Astrocyte of the hippocampus (primary cell): ENCODE measurements around the gene AIFM3.

Experiments
- DNase-seq: peaks from one replicate; pipeline ENCODE4 v3.0.0; 2011; ENCODE audit warnings: low read depth, low spot score

The AIFM3 gene

DNA sequence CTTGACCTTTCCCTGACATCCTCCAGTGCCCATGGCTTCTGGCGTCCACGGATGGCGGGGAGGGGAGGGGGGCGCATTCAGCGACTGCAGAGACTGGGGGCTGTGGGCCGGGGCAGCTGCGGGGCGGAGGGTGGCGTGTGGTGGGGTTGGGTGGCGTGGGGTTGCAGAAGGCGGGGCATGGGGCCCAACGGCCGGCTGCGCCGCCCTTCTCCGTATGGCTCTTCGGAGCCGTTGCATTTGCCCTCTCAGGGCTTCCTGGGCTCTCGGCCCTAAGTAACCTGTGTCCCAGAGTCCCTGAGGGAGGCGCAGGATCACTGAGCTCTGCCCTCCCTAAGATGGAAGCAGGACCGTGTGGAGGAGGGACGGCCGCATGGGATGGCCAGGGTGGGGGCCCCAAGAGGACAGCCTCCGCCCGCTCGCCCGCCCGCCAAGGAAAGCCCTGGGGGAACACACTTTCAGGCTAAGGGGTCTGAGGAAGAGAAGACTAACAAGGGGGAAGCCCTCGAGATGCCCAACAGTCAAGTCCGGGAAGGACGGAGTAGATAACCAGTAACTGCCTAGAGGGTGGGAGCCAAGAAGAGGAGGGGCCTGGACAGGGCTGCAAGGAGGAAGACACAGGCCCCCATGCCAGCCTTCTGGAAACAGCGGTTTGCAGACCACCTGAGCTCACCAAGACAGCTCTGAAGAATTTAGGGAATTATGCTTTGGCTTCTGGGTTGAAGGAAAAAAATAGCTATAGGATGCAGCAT lies 9.2 kb upstream of the AIFM3 start:
- peak; percentile 39 for DNase-seq

DNA sequence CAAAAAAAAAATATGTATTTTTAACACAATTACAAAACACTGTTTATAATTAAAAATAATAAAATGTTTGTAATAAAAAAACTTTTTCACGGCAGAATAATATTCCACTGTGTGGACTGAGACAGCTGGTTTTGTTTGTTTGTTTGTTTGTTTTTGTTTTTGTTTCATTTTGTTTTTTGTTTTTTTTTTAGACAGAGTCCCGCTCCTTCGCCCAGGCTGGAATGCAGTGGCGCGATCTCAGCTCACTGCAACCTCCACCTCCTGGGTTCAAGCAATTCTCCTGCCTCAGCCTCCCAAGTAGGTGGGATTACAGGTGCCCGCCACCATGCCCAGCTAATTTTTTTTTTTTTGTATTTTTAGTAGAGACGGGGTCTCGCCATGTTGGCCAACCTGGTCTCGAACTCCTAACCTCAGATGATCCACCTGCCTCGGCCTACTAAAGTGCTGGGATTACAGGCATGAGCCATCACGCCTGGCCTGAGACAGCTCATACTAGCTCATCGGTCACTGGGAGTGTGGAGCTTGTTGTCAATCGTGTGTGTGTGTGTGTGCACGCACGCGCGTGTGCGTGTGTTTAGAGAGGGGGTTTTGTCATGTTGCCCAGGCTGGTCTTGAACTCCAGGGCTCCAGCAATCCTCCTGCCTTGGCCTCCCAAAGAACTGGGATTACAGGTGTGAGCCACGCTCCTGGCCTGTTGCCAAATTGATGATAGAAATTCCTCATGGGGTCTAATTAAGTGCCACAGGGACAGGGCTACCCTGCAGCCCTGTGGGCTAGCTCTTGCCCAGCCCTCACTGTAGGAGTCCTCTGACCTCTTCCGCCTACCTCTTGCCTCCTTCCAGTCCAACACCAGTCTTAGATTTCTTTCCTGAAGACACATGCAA lies 7.2 kb upstream of the AIFM3 start:
- DNase-seq, result no peak

DNA sequence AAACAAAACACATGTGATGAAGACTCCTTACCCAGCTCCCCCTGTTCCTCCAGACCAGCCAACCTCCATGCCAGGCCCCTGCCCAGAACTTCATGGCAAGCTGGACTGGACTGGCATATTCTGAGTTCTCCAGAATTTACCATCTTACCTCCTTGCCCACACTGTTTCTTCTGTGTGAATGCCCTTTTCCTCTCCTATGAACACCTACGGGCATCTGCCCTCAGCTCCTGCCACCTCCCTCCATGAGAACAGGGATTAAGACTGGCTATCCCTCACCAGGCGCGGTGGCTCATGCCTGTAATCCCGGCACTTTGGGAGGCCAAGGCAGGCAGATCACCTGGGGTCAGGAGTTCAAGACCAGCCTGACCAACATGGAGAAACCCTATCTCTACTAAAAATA lies 6.4 kb upstream of the AIFM3 start:
- no peak for DNase-seq

DNA sequence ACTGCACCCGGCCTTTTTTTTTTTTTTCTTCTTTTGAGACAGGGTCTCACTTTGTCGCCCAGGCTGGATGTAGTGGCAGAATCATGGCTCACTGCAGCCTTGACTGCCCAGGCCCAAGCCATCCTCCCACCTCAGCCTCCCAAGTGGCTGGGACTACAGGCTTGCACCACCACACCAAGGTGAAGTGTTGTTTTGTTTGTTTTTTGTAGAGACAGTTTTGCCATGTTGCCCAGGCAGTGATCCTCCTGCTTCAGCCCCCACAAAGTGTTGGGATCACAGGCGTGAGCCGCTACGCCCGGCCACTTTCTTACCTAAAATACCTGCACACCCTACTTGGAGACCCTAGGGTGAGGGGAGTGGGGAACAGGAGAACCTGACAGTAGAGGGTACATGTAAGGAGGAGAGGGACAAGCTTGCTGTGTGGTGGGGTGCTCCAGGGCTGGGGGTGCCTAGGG lies 4.5 kb upstream of the AIFM3 start:
- no peak for DNase-seq

DNA sequence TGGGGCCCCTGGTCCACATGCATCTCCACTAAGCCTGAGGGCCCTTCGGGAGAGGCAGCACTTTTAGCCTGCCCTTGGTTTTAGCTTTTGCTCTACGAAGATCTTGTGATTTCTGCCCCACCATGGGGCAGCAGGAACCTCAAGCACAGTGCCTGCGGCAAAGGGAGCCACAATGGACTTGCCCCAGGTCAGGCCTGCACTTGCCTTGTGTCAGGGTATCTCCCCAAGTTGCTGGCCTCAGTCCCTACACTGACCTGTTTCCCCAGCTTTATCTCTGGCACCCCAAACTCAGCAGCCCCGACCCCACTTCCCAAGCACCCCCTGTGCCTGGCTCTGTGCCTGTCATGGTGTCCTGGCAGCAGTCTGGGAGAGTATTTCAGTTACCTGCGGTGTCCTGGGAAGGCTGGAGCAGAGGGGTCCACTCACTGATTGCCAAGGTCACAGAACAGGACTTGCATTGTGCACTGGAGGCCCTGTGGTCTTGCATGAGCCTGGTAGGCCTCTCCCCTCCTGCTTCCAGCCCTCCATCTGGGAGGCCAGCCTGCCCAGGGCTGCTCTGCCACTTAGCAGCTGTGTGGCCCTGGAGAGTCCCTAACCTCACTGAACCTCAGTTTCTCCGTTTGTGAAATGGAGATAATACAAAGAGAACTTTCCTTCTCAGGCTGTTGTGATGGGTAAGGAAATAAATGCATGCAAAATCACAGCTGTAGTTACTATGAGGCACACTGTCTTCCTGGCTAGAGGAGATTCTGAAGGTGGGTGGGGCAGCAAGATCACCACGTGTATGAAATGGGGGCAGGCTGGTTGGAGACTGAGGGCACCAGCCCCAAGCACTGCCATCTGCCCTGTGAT lies 3.6 kb upstream of the AIFM3 start:
- no peak for DNase-seq

DNA sequence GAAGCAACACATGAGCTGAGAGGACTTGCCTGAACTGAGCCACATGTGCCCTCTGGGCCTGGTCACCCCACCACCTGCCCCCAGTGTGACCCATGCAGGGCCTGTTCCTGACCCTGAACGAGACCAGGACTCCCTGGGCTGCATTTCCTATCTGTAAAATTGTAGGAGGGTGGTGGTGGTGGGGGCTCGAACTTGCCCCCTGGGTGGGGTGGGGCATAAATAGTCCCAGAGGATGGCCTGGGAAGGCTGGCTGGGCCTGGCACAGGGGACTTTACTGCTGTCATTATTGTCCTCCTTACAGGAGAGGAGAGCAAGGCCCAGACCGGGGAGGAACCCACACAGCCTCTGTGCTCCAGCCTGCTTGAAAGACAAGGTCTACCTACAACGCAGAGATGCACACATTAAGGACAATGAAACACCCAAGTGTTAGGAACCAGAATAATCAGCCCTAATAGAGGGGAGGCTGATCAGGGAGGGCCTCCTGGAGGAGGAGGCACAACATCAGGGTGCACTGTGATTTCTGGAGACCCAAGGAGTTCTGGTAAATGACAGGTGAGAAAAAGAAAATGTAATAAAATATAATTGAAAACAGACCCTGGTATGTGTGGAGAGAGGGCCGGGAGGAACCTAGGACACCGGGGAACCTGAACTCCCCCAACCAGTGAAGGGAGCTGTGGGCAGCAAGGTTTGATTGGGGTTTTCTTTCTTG lies 2.8 kb upstream of the AIFM3 start:
- DNase-seq, result no peak

DNA sequence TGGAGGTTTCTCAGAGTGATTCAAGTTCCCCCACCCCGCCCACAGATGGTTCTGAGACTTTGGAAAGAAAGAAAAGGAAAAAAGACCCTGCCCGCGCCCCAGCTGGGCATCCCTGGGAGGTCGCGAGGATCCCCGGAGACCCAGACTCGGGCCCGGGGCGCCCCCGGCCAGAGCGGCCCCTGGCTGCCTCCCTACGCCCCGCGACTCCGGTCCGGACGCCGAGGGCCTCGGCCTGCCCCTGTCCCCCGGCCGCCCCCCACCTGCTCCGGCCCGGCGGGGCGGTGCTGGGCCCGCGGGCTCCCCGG lies 2.3 kb upstream of the AIFM3 start:
- no peak for DNase-seq

DNA sequence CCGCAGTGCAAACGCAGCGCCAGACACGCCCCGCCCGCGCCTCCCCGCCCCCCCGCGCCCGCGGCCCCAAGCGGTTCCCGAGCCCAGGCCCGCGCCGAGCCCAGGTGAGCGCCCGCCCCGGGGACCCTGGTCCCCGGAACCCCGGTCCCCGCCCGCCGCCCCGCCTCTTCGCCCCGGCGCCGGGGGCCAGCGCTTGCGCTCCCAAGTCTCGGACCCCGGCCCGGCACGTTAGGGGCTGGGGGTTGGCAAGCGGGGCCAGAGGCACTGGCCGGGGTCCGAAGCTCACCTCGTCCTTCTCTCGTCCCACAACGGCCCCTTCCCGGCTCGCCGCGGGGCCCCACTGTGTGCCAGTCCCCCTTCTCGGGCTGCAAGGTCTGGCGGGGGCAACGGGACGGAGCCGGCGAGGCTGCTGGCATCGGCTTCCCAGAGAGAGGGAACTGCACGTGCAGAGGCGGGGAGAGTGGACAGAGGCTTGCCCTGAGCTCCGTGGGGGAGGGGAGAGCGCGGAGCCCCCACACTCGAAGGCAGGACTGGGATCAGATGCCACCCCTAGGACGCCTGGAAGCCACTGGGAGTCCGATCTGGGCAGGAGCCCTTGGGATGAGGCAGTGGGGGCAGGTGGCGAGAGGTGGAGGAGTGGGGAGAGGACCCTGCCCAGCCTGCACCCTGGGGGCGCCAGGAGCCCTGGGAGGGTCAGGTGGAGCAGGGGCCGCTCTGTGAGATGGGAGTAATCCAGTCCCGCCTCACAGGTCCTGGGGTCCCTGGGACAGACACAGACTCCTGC lies 1.8 kb upstream of the AIFM3 start:
- DNase-seq, result no peak

DNA sequence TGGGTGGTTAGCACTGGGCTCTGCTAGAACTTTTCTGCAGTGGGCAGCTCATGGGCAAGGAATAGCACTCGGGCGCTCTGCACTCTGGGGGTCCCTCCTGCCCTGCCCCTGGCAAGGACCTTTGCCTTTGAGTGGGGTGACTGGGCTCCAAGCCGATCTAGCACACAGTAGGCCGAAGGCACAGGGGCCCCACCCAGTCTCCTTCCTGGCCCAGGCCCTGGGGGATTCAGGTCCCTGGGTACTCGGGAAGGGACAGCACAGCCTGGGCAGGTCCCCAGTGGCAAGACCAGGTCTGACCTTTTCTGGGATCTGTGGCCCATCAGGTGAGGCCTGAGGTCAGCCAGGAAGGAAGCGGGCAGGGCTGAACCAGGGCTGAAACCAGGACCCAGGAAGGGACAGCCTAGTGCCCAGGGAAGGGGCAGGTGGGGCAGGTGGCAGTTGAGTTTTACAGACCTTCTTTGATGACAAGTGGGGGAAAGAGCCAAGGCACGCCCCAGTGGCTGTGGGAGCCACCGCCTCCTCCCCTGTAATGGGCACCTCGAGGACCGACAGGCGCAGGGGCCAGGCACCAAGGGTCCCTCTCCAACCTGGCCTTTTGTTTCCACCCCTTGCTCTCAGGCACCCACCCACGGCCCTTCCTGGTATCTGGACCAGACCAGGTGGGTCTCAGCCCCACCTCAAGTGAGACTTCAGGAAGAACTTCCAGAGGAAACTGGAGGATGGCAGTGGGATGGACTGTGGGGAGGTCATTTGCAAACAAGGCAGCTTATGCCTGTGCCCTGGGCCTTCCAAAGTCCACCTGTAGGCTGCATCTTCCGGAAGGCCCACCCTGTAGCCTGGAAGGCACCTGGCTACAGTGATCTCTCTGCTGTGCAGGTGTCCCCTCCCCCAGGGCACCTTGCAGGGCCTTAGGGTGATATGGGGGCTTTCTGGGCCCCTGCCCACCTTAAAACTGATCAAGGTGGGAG lies 883 bp upstream of the AIFM3 start:
- no peak for DNase-seq

DNA sequence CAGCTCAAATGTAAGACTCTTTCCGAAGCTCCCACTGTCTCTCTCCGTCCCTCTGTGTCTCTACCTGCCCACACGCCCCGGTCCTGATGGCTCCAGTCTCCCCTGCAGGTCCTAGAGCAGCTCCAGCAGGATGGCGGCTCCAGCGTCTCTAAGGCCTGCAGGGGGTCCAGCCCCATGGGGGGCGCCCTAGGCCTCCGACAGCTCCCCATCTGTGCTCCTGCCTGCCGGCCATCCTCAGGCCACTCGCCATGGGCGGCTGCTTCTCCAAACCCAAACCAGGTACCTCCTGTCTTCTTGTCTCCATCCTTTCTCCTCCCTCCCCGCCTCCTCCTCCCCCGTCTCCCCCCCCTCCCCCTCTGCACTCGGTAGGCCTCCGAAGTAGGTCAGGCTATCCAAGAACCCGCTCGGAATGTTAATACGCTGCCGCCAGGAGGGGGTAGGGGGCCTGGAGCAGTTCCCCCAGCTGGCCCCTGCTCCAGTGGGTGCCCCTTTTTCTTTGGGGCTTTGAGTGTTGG lies 699 bp downstream of the AIFM3 start:
- DNase-seq, result no peak

DNA sequence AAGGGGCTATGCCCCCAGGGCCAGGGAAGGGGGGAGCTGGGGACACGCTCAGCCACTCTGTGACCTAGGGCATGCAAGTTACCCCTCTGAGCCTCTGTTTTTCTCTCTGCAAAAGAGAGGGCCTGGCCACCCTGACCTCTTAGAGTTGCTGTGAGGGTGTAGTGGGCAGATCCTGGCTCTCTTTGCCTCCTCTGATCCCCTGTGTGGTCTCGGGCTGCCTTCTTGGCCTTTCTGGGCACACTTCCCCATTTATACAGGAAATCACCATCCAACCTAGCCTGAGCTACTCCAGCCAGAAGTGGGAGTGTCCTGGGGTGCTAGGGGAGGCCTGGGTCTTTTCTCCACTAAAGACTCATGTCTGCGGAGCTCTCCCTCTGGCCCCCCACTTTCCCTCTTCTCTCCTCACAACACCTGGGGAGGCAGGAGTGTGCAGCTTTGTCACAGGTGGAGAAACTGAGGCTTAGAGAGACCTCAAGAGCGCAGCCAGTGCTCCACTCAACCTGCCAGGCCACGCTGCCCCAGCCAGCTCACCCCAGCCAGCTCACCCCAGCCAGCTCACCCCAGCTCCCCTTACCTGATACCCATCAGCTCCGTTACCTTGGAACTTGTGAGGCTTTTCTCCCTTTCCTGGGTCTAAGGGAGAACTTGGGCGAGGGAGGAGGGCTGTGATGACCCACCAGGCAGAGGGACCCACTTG lies 1.4 kb downstream of the AIFM3 start:
- no peak for DNase-seq

DNA sequence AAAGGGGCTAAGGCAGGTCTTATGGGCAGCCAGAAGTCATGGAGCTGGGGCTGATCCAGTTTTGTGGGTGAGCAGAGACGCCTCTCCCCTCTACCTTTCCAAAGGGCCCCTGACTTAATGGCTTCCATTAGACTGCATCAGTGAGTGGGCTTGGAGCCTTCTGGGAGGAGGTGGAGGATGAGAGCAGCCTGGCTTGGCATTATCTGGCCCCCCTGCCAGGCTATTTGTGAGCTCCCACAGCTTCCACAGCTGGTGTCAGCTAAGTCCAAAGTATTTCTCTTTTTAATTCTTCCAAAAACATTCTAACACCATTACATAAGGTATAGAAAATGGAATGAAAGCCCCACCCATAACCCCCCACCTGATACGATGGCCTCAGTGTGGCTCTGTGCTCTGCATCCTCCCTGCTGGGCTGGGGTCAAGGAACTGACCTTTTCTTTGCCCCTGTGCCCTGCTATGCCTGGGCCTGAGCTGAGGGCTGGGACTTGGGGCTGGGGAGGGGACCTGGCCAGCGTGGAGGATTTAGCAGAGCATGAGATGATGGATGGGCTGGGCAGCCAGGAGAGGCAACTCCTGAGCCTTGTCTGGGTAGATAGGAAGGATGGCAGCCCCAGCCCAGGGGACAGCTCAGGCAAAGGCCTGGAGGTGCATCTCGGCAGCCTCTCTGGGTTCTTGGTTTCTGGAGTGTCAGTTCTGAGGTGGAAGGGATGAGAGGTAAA lies 4.0 kb downstream of the AIFM3 start:
- no peak for DNase-seq

DNA sequence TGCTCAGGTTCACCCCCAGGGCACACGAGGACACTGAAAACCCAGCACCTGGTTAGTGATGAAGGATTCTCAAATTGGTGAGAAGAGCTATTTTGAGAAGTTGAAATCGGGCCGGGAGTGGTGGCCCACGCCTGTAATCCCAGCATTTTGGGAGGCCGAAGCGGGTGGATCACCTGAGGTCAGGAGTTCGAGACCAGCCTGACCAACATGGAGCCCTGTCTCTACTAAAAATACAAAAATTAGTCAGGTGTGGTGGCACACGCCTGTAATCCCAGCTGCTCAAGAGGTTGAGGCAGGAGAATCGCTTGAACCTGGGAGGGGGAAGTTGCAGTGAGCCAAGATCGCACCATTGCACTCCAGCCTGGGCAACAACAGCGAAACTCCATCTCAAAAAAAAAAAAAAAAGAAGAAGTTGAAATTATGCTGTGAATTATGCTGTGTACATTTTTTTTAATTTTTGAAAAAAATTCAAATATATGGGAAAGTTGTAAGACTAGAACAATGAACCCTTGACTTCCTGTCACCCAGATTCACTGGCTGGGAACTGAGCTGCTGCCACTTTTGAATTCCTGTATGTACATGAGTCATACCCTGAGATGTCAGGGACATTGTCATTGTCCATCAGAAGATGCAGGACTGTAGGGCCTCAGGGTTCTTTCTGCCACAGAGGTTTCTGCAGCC lies 5.1 kb downstream of the AIFM3 start:
- DNase-seq, result peak; percentile 15

DNA sequence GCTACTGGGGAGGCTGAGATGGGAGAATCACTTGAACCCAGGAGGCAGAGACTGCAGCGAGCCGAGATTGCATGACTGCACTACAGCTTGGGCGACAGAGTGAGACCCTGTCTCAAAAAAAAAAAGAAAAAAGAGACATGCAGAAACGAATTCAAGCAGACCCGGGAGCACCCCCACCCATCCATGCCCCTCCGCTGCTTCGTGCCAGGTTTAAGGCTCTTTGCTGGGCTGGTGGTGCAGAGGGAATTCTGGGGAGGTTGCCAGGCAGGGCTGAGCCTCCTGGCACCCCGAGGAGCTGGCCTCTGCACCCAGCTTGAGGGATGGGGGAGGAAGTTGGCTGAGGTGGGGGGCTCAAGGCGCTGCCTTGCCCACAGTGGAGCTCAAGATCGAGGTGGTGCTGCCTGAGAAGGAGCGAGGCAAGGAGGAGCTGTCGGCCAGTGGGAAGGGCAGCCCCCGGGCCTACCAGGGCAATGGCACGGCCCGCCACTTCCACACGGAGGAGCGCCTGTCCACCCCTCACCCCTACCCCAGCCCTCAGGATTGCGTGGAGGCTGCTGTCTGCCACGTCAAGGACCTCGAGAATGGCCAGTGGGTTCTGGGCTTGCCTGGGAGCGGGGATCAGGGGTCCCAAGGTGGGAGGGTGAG lies 6.0 kb downstream of the AIFM3 start:
- DNase-seq, result no peak

DNA sequence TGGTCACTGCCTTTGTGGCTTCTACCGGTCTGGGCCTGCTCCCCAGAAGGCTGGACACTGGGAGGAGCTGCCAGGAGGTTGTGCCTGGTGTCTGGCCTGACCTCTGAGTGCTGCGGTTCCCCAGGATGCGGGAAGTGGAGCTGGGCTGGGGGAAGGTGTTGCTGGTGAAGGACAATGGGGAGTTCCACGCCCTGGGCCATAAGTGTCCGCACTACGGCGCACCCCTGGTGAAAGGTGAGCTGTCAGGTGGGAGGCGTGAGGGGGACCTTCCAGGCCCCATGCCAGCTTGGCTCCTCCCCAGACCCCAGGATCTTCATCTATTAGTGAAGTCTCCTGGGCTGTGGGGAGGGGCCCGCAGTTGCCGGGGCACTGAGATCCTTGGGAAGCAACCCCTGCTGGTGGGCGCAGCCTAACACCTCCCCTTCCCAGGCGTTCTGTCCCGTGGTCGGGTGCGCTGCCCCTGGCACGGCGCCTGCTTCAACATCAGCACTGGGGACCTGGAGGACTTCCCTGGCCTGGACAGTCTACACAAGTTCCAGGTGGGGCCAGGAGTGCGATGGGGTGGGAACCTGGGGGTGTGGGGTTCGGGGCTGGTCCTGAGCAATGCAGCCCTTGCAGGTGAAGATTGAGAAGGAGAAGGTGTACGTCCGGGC lies 6.7 kb downstream of the AIFM3 start:
- no peak for DNase-seq

DNA sequence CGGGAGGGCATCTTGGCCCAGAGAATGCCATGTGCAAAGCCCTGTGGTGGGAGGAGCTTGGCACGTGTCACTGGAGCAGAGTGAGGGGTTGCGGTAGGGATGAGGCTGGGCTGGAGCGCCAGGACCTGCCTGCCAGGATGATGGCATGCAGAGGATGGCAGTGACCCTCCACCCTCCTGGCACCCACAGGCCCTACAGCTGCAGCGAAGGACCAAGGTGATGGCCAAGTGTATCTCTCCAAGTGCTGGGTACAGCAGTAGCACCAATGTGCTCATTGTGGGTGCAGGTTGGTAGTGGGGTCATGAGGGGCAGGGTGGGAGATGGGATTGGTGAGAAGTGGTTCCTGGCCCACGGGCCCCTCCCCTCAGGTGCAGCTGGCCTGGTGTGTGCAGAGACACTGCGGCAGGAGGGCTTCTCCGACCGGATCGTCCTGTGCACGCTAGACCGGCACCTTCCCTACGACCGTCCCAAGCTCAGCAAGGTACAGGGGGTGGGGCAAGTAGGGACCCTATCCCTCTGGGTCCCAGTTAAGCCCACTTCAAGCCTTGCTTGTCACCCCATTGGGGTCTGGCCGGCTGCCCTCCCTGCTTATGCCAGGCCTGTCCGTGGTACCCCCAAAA lies 7.4 kb downstream of the AIFM3 start:
- DNase-seq, result no peak
